Neural crest cell (in vitro differentiated cells): ENCODE results near the gene TUBA3D. TPM values are rescaled to one million over a fixed set of nuclear protein-coding genes. Genes with fewer than 3 reads are reported as not detected.

Source experiments
- microRNA-seq: library from miRNA; unstranded; fragments of <30 nt; microRNA quantifications from one replicate; pipeline ENCODE4, GENCODE V29; 2020
- total RNA-seq: library from RNA; stranded (reverse); gene quantifications from 2 replicates; pipeline ENCODE4 v1.2.1, GENCODE V29; 2021

TUBA3D gene
- total RNA-seq, 1 donor from 2014 or later, result not detected

Small RNAs within 50 kb of the gene (microRNA-seq; reads per million reads assigned to microRNA genes)
- not detected for gene MIR4784

Other genes with a start within 250 kb of the TUBA3D start
- 0.42 and 0.52 TPM in 2 replicates for gene RAB6D, start 112.0 kb upstream of the TUBA3D start, total RNA-seq
- 114 TPM in 2 replicates for gene MZT2A, start 16.3 kb downstream of the TUBA3D start, total RNA-seq
- gene CCDC74A, start 51.8 kb downstream of the TUBA3D start, total RNA-seq, result 24.0 and 25.5 TPM in 2 replicates